DMS53 treated with DMSO at 0.1 percent for 48 hours (cell line): ENCODE measurements around the gene IWS1.
"Not testable (repeated sequence)": the region's sequence is repeated elsewhere in the genome, so short reads cannot be mapped to it uniquely, and the experiment has no call there.

Source experiments
- DNase-seq: peaks from one replicate; lab custom pipeline; 2025; ENCODE audit not compliant: unreplicated experiment; lab: John Stamatoyannopoulos, UW

IWS1 gene

DNA sequence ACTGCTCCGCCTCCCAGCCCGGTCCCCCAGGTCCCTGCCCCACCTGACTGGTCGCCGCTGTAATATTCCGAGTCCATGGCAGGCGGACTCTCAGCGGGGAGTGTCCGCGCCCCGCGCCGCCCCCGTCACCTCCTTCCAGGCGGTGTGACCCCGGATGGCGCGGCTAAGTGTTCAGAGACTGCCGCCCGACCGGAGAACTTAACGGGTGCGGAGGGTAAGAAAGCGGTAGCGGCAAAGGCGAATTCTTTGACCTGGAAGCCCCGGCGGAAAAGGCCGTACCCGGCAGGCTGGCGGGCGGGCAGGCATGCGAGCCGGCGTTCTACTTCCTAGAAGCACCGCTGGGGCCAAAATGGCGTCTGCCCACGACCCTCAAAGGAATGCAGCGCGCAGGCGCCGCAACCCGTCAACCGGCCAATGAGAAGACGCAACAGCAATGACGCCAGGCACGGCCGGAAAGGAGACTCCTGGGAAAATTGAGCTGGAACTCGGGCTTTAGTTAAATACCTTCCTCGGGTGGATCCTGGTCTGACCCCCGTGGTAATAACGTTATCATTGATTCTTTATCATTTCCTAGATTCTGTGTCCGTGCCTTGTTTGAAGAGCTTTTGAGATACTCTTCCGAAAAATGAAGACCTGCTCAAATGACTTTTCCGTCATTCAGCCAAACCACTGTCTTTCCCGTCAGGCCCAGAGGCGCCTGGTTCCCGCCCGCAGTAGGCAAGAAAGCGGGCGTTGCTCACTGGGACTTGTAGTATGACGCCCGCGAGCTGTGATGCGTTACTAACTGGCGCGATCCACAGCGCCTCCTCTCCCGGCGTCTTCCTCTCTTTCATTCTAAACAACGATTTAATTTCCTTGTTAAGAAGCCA lies at the start of gene IWS1:
TSS of gene IWS1 (minus strand) at position 358 of the 869 bp plus-strand sequence. CDS start at position 77, 281 bp downstream.
- peak; percentile 95 for DNase-seq

DNA sequence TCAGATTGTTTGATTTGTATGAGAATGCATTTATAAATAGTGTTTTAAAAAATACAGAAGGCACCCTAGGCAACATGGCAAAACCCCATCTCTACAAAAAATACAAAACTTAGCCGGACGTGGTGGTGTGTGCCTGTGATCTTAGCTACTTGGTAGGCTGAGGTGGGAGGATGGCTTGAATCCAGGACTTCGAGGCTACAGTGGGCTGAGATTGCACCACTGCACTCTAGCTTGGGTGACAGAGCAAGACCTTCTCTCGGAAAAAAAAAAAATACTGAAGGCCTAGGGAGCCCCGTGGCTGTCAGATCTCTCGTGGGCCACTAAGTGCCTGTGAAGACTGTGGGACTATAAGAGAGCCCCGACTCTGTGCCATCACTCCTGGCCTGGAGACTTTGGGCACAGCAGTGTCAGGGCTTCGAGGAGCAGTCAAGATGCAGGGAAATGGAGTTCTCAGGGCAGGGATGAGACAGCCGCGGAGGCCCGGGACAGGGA lies 49.7 kb upstream of the IWS1 start:
- no peak for DNase-seq

DNA sequence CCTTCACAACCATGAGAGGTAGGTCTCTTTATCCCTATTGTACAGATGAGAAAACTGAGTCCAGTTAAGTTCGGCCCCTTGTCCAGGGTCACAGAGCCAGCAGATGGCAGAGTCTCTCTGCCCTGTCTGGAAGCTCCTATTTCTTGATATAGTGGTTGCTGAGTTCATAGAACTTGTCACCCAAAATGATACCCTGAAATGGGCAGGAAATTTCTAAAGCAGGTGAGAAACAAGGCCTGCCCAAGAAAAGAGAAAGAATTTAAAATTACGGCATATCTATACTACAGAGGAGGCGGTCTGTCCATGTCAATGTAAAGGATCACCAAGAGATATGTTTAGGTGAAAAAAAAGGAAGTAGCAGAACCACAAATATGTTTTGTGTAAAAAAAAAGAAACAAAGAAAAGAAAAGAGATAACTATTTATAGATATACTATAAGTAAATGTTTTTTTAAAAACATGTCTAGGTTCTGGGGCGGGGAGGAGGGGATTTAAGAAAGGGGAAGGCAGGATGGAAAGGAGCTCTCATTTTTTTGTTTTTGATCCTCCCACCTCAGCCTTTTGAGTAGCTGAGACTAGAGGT lies 49.0 kb upstream of the IWS1 start:
- DNase-seq, result no peak

DNA sequence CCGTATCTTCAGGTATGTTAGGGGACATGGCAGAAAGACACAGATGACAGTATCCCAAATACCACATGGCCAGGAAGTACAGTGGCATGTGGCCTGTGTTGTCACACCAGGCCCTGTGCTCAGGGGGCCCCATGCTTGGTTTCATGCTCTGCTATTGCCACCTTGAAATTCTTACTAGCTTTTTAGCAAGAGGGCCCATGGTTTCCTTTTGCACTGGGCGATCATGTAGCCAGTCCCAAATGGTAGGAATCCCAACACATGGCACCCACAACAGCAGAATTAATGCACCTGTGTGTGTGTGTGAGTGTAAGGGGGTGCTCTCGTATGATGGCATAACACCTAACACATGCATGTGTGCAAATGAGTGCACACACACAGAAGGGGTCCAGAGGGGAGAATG lies 48.4 kb upstream of the IWS1 start:
- DNase-seq, result no peak

DNA sequence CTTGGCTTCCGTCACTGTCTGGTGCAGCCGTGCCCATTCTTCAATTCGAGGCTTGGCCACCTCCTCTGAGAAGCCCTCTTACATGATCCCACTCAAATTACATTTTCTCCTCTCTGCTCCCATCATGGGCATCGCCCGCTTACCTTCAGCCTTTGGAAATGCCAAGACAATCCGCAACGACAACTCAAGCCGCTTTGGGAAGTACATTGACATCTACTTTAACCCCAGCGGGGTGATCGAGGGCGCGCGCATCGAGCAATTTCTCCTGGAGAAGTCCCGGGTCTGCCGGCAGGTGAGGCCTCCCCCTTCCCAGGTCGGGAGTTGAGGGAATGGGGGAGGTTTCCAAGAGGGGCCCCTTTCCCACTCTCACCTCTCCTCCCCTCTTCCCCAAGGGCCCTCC lies 47.5 kb upstream of the IWS1 start:
- no peak for DNase-seq

DNA sequence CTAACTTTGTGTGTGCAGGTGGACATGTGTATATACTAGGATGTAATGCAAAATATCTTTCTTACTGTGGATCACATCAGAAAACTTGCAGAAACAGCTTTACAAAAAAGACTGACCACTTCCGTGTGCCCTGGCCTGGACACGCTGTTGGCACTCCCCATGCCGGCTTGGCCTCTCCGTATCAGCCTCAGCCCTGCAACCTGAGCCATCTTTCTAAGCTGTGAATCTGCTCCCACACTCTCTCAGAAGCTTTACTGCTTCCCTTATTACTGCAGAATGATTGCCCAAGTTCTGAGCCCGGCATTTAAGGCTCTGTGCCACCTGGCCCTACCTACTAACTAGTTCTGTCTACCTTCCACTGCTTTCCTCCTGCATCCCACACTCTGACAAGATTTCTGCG lies 47.0 kb upstream of the IWS1 start:
- no peak for DNase-seq

DNA sequence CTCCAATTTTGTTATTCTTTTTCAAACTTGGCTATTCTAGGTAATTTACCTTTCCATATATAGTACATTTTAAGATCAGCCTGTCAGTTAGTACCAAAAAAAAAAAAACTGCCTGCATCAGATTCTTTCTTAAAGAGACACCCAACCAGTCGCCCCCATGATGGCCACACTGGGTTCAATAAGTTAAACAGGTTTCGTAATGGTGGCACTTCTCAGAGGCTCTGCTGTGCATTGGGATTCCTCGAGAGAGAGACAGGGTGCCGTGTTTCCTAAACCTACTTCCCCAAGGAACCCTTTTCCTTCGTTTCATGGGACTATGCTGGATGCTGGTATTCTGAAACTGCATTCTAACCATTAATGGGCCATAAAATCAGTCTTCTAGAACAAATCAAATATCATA lies 46.6 kb upstream of the IWS1 start:
- no peak for DNase-seq

DNA sequence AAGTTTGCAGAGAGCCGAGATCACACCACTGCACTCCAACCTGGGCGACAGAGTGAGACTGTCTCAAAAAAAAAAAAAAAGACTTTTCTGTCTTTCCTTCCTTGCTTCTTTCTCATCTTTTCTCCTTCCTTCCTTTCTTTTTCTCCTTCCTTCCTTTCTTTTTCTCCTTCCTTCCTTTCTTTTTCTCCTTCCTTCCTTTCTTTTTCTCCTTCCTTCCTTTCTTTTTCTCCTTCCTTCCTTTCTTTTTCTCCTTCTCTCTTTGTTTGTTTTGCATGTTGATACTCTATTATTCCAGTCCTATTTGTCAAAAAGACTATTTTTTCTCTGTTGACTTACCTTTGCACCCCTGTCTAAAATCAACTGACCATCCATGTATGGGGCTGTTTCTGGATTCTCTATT lies 46.1 kb upstream of the IWS1 start:
- not testable (repeated sequence) for DNase-seq

DNA sequence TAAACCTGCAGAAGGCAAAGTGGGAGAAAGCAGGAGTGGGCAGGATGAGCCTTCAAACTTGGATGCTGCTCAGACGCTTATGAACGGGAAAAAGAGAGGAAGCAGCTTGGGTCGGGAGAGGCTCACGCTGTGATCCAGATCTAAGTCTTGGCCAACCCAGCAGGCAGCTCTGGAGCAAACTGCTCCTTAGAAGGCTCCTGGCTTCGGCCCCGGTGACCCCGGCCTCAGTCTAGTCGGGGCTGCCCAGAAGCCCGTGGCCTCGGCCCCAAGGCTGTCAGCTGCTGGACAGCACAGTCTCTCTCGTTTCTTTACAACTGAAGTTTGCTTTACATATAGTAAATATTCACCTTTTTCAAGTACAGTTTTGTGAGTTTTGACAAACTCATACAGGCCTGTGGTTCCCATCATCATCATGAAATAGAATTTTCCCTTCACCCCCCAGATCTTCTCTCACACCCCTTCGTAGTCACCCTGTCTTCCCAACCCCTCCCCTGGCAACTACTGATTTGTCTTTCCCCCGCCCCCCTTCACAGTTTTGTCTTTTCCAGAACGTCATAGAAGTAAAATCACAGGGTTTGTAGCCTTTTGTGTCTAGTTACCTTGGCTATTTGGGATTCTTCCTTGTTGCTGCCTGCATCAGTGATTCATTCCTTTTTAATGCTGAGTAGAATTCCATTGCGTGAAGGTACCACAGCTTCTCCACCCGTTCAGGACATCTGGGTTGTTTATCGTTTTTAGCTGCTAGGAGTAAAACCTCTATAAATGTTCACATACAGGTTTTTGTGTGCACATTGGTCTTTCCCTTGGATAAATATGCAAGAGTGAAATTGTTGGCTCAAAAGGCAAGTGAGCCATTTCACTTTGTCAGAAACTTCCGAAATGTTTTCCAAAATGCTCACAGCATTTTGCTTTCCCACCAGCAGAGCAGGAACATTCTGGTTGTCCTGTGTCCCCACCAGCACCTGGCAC lies 44.3 kb upstream of the IWS1 start:
- no peak for DNase-seq

DNA sequence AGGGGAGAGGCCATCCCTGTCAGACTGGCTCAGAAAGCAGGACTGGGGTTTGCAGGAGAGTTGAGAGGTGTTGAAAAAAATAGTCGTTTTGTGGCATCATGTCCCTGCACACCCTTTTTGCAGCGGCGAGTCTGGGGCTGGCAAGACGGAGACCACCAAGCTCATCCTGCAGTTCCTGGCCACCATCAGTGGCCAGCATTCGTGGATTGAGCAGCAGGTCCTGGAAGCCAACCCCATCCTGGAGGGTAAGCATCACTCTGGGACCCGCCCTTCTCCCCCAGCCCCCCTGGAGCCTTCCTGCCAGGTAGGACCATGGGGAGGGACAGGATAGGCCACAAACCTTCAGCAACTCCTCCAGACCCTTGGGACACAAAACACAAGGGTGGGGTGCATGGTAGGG lies 43.4 kb upstream of the IWS1 start:
- DNase-seq, result no peak

DNA sequence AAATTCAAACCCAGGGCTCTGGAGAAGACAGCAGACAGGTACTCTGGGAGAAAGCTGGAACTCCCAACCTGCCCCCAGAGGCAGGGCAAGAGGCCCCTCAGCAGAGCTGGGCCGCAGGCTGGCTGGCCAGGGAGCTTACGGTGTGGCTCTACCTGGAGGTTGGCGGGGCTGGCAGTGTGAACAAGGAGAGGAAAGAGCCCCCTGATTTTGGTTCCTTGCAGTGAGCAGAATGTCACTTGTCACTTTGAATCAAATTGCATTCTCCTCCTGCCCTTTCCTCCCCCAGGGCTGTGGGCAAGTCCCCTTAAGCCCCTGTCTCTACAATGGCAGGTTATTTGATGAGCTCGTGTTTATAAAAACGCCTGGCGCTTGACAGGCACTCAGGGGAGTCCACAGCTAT lies 41.8 kb upstream of the IWS1 start:
- no peak for DNase-seq

DNA sequence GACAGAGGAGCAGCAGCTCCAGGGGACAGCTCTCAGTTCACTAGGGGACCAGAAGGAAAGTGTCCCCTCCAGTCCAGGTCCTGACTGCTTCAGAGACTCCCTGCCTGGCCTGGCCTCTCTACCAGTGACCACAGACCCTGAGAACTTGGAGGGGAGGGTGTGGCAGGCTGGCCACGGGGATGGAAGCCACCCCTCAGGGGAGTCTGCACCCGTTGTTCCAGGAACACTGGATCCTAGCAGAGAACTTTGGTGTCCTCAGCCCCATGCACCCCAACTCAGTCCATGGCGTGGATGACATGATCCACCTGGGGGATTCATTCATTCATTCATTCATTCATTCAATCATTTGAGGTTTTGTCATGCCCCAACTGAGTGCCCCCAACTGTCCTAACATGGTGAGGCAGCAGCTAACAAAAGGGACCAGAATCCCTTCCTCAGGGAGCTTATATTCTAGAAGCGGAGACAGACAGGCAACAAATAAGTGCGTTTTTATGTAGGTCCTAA lies 41.1 kb upstream of the IWS1 start:
- no peak for DNase-seq

DNA sequence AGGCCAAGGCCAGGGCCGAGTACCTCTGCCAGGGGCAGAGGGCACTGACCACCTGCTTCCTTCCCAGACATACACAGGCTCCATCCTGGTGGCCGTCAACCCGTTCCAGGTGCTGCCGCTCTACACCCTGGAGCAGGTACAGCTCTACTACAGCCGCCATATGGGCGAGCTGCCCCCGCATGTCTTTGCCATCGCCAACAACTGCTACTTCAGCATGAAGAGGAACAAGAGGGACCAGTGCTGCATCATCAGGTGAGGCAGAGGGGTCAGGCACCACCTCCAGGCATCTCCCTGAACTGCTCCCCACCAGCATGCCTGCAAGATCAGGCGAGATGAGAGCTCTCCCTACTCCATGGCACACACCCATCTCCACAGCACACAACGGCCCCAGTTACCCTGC lies 40.3 kb upstream of the IWS1 start:
- no peak for DNase-seq

DNA sequence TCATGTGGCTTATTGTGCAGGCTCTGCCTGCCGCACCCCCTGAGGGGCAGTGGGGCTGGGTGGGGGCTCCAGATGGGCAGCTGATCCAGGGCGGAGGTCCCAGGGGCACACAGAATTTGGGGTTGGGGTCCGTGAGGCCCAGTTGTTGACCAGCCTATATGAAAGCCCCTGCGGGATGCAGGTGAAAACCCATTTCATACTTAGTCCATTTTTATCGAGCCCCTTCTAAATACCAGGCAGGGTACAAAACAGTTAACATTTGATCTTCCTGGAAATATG lies 39.8 kb upstream of the IWS1 start:
- no peak for DNase-seq

DNA sequence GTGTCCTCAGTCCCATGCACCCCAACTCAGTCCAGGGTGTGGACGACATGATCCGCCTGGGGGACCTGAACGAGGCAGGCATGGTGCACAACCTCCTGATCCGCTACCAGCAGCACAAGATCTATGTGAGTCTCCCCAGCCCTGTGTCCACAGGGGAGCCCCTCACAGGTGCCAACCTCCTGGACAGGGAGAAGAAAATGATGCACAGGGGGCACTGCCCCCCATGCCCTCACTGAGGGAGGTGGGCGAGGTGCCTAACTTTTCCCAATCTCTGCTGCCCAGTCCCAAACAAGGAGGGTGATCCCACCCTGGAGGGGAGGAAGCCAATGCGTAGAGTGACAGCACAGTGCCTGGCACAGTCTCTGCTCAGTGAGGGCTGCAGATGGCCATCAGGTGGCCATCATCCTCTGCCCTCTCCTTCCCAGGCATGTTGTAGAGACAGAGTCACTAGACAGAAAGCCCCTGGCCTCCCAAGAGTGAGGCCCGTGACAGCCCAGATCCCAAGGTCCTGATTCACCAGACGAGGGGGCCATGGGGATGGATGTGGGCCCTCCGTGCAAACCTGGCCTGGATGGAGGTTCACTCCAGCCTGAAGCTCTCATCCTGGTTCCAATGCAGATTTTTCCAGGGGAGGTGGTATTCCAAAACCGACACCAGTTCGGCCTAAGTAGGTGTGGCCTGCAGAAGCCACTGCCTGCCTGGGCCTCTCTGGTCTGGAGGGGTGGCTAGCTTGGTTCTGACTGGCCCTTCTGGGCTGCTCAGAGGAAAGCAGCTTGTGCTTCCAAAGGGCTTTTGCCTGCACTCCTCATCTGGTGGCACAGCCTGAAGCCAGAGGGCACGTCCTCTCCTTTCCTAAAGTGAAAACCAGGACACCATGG lies 39.2 kb upstream of the IWS1 start:
- DNase-seq, result no peak

DNA sequence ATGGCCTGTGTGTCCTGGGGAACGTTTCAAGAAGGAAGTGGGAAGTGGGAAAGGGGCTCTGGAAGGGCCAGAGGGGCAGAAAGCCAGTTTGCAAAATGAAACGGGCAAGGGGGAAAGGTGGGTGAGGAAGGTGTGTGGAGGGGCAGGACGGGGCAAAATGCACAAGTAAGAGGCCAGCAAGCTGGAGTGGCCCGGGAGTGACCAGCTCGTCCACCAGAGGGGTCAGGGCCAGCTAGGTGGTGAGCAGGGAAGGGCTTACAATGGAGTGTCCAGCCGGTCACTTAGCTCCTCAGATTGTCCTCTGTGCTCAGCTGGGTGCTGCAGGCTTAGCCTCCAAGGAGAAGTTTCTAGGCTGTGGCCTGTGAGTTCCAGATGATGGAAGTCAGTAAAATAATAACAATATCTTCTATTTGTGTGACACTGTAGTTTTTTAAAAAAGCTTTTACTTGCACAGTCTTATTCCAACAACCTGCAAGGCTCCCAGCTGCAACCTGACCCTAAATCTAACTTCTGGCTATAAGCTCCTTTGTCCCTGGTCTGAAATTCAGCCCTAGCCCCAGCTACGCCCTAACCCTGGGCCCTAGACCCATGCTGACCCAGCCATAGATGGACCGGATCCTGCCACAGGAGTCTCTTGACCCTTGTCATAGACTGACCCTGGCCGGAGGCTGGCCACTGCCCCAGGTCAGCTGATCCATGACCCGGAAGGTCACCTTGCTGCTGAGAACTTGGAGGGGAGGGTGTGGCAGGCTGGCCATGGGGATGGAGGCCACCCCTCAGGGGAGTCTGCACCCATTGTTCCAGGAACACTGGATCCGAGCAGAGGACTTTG lies 38.4 kb upstream of the IWS1 start:
- no peak for DNase-seq

DNA sequence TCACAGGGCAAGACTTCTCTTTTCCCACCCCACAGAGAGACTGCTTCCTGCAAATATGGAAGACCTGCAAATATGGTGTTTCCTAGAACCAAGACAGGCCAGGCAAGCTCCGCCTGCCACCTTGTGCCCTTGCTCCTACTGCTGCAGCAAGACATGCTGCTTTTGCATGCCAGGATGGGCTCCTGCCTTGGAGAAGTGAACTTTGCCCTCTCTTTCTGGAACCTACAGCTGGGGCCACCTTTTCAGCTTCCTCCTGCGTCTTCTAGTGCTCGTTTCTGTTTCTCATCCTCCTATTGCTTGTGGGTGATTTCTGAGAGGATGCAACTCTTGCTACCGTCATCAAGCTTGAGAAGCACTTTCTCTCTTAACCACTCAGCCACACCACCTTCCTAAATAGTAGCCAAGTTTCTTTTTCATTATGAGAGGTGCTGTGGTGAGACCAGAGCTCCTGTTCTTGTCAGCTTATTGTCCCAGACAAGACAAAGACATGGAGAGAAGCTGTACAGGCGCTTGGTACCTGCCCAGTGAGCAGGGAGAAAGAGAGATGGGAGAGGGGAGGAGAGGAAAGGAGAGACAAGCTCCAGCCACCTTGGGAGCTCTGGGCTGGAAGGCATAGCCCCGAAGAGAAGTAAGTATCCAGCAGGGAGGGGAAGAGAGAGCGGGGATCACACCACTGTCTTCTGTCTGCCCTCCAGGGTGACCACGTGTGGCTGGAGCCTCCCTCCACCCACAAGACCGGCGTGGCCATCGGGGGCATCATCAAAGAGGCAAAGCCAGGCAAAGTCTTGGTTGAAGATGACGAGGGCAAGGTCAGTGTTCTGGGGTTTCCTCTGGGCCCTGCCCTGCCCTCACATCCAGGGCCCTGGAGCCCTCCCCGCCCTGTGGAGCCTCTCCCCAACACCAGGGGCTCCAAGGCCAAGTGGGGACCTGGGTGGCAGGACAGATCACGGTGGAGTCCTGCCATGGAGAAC lies 37.5 kb upstream of the IWS1 start:
- no peak for DNase-seq

DNA sequence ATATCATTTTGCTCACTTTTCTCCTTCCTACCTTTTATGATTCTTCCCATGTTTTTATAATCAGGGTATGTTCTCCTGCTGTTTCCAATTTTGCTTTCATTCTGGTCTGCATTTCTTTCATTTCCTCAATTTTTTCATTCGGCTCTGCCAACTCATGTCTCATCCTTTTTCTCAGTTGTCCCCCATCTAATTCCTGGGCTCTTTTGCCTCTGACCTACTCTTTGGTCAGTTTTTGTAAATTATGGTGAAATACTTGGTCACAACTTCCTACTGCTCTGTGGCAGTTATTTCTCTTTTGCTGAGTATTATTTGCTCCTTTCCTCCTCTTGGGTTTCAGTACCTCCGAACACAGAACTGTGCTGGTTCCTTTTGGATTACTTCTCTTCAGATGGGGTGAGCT lies 36.6 kb upstream of the IWS1 start:
- DNase-seq, result no peak
